ENCODE measurements around the gene LPCAT1.
"Not testable (repeated sequence)": the region's sequence is repeated elsewhere in the genome, so short reads cannot be mapped to it uniquely, and the experiment has no call there.

LPCAT1 gene

DNA sequence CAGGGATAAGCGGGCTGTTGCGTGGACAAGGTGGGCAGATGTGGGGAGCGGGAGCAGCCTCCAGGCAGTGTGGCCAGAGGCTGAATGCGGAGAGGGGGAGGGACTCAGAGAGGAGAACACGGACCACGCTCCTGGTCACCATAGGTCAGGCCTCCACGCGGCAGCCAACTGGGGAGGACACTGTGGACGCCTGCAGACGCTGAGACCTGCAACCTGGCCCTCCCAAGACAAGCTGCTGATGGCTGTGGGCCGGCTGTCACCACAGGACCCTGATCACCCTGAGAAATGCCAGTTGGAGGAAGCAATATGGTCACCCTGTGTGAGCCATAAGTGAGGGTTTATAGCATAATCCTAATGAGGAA lies 16.8 kb downstream of the LPCAT1 start:
- no peak for DNase-seq (ENCODE audit: low read depth, low spot score)
- Histone ChIP-seq H3K4me3 (ENCODE audit: insufficient read length, low read depth) (no peak overlapping the region), H3K9me3 (ENCODE audit: insufficient read depth, low read length) (no peaks in the 10 kb centered on the region), H3K27me3 (ENCODE audit: insufficient read depth, insufficient read length) (no peaks in the 10 kb centered on the region), H3K9ac (ENCODE audit: insufficient read length, low read depth) (no peak overlapping the region), H3K4me1 (ENCODE audit: insufficient read depth, insufficient read length) (peaks cover 34% of the 10 kb centered on the region), H3K36me3 (ENCODE audit: insufficient read depth, insufficient read length, low read length) (peaks cover 64% of the 10 kb centered on the region)
- TF ChIP-seq ZNF274 (IDR thresholded peaks at IDR 0.05; ENCODE audit: low read depth, low read length) (no peak), YY1 (IDR thresholded peaks at IDR 0.05; ENCODE audit: insufficient read depth, insufficient read length) (no peak), SUZ12 (IDR thresholded peaks at IDR 0.05; ENCODE audit: extremely low read depth, insufficient read depth, insufficient read length) (no peak)

DNA sequence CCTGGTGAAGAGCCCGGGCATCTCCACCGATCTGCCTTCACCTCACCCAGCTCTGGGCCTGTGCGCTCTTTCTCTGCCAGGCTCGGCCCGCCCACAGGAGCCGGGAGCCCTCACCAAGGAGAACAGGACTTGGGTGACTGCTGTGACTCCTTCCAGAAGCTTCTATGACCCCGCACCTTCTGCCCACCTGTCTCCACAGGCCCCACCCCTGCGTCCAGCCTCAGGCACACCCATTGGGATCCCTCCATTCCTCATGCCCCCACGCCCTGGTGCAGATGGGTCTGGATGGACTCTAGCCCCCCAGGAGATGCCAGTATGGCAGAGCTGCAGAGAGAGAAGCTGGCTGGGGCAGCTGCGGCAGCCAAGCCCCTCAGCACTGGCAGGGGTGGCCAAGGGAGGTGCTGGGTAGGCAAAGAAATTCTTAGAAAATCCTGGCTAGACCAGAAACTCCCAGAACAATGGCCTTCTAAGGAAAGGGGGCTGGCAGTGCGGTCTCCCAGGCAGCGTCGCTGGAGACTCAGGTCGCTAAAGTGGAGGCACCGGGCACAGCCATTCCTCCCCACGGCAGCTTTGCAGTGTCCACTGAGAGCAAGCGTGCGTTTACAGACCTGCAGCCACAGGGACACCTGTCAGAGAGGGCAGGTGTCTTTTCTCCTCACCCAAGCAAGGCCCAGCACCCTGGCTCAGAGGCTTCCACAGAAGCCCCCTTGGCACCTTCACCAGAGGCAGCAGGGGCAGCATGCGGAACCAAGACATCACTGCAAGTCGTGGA lies 17.3 kb downstream of the LPCAT1 start:
- Histone ChIP-seq H3K9me3 (ENCODE audit: insufficient read depth, low read length) (no peaks in the 10 kb centered on the region), H3K36me3 (ENCODE audit: insufficient read depth, insufficient read length, low read length) (peaks cover 64% of the 10 kb centered on the region), H3K27me3 (ENCODE audit: insufficient read depth, insufficient read length) (no peaks in the 10 kb centered on the region), H3K4me1 (ENCODE audit: insufficient read depth, insufficient read length) (peaks cover 34% of the 10 kb centered on the region), H3K9ac (ENCODE audit: insufficient read length, low read depth) (no peak overlapping the region), H3K4me3 (ENCODE audit: insufficient read length, low read depth) (no peak overlapping the region)
- no peak for DNase-seq (ENCODE audit: low read depth, low spot score)
- no peak for TF ChIP-seq ZNF274 (IDR thresholded peaks at IDR 0.05; ENCODE audit: low read depth, low read length)
- no peak for TF ChIP-seq YY1 (IDR thresholded peaks at IDR 0.05; ENCODE audit: insufficient read depth, insufficient read length)
- no peak for TF ChIP-seq SUZ12 (IDR thresholded peaks at IDR 0.05; ENCODE audit: extremely low read depth, insufficient read depth, insufficient read length)

DNA sequence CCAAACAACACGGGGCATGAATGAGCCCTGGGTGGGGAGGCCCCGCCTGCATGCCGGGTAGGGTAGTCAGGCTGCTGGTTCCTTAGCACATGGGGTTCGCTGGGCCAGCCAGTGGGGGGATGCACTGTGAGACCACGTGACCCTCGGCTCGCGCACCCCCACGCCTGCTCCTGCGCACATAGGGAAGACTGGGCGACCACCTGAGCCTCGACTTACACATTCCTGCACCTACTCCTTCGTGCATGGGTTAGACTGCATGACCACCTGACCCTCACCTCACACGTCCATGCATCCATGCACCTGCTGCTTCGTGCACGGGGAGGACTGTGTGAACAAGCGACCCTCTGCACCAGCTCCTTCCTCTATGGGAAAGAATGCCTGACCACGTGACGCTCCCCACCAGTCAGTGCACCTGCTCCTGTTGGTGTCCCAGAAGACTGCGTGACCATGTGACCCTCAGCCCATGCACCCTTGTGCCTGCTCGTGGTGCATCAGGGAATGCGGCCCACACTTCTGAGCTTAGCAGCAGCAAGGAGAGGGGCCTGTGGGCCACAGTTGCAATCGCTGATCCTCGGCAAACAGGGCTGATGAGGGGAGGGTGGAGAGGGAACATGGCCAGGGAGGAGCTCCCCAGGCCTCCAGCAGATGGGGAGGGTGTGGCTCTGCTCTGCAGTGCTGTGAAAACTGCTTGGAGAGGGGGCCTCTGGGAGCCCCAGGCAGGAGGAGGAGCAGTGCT lies 18.1 kb downstream of the LPCAT1 start:
- no peak overlapping the region for H3K4me3 ChIP-seq (ENCODE audit: insufficient read length, low read depth)
- no peaks in the 10 kb centered on the region for H3K27me3 ChIP-seq (ENCODE audit: insufficient read depth, insufficient read length)
- TF ChIP-seq YY1 (IDR thresholded peaks at IDR 0.05; ENCODE audit: insufficient read depth, insufficient read length) (no peak), ZNF274 (IDR thresholded peaks at IDR 0.05; ENCODE audit: low read depth, low read length) (no peak), SUZ12 (IDR thresholded peaks at IDR 0.05; ENCODE audit: extremely low read depth, insufficient read depth, insufficient read length) (no peak)
- no peak for DNase-seq (ENCODE audit: low read depth, low spot score)
- no peaks in the 10 kb centered on the region for H3K9me3 ChIP-seq (ENCODE audit: insufficient read depth, low read length)
- H3K36me3 ChIP-seq (ENCODE audit: insufficient read depth, insufficient read length, low read length), result peaks cover 64% of the 10 kb centered on the region
- no peak overlapping the region for H3K9ac ChIP-seq (ENCODE audit: insufficient read length, low read depth)
- H3K4me1 ChIP-seq (ENCODE audit: insufficient read depth, insufficient read length), result peaks cover 34% of the 10 kb centered on the region

- H3K4me3 ChIP-seq (ENCODE audit: insufficient read length, low read depth); H3K27me3 ChIP-seq (ENCODE audit: insufficient read depth, insufficient read length); H3K9ac ChIP-seq (ENCODE audit: insufficient read length, low read depth); H3K9me3 ChIP-seq (ENCODE audit: insufficient read depth, low read length); DNase-seq (ENCODE audit: low read depth, low spot score): not testable (repeated sequence)
- peaks cover 34% of the 10 kb centered on the region for H3K4me1 ChIP-seq (ENCODE audit: insufficient read depth, insufficient read length)
- peaks cover 65% of the 10 kb centered on the region for H3K36me3 ChIP-seq (ENCODE audit: insufficient read depth, insufficient read length, low read length)
These were observed 18.7 kb downstream of the LPCAT1 start for GRCh38 chr5:1505089-1505488.

DNA sequence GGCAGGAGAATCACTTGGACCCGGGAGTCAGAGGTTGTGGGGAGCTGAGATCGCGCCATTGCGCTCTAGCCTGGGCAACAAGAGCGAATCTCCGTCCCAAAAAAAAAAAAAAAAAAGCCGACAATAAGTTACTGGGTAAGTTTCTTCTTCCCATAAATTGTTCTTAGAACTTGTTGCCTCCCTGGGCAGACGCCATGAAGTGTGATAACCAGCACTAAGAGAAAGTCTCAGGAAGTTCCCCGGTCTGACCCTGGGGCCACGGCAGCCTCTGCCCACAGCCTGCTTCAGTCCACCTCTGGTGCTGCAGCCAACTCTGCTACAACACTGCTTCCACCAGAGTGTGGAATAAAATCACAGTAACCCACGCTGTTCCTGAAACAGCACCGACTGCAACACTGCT lies 19.1 kb downstream of the LPCAT1 start:
- no peaks in the 10 kb centered on the region for H3K27me3 ChIP-seq (ENCODE audit: insufficient read depth, insufficient read length)
- no peak overlapping the region for H3K4me3 ChIP-seq (ENCODE audit: insufficient read length, low read depth)
- TF ChIP-seq YY1 (IDR thresholded peaks at IDR 0.05; ENCODE audit: insufficient read depth, insufficient read length) (no peak), SUZ12 (IDR thresholded peaks at IDR 0.05; ENCODE audit: extremely low read depth, insufficient read depth, insufficient read length) (no peak), ZNF274 (IDR thresholded peaks at IDR 0.05; ENCODE audit: low read depth, low read length) (no peak)
- peaks cover 34% of the 10 kb centered on the region for H3K4me1 ChIP-seq (ENCODE audit: insufficient read depth, insufficient read length)
- peaks cover 66% of the 10 kb centered on the region for H3K36me3 ChIP-seq (ENCODE audit: insufficient read depth, insufficient read length, low read length)
- no peak for DNase-seq (ENCODE audit: low read depth, low spot score)
- no peak overlapping the region for H3K9ac ChIP-seq (ENCODE audit: insufficient read length, low read depth)
- H3K9me3 ChIP-seq (ENCODE audit: insufficient read depth, low read length), result no peaks in the 10 kb centered on the region

DNA sequence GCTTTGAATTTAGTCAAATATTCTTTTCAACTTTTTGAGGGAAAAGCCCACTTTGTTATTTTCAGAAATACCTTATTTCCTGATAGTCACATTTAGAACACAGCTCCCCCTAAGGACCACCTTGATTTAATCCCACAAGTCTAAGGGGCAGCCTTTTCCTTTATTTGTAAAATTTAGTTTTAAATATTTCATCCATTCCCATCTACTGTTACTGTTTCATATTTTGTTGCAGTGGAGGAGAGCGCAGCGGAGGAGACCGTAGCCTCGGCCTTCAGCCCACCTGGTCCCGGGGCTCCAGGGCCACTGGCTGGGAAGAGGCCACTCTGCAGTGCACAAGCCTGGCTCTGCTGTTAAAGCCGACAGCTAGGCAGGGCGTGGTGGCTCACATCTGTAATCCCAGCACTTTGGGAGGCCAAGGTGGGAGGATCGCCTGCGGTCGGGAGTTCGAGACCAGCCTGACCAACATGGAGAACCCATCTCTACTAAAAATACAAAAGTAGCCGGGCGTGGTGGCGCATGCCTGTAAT lies 19.6 kb downstream of the LPCAT1 start:
- Histone ChIP-seq H3K9ac (ENCODE audit: insufficient read length, low read depth) (no peak overlapping the region), H3K4me1 (ENCODE audit: insufficient read depth, insufficient read length) (peaks cover 34% of the 10 kb centered on the region), H3K27me3 (ENCODE audit: insufficient read depth, insufficient read length) (no peaks in the 10 kb centered on the region), H3K9me3 (ENCODE audit: insufficient read depth, low read length) (no peaks in the 10 kb centered on the region), H3K4me3 (ENCODE audit: insufficient read length, low read depth) (no peak overlapping the region), H3K36me3 (ENCODE audit: insufficient read depth, insufficient read length, low read length) (peaks cover 64% of the 10 kb centered on the region)
- no peak for DNase-seq (ENCODE audit: low read depth, low spot score)
- TF ChIP-seq ZNF274 (IDR thresholded peaks at IDR 0.05; ENCODE audit: low read depth, low read length) (no peak), SUZ12 (IDR thresholded peaks at IDR 0.05; ENCODE audit: extremely low read depth, insufficient read depth, insufficient read length) (no peak), YY1 (IDR thresholded peaks at IDR 0.05; ENCODE audit: insufficient read depth, insufficient read length) (no peak)

DNA sequence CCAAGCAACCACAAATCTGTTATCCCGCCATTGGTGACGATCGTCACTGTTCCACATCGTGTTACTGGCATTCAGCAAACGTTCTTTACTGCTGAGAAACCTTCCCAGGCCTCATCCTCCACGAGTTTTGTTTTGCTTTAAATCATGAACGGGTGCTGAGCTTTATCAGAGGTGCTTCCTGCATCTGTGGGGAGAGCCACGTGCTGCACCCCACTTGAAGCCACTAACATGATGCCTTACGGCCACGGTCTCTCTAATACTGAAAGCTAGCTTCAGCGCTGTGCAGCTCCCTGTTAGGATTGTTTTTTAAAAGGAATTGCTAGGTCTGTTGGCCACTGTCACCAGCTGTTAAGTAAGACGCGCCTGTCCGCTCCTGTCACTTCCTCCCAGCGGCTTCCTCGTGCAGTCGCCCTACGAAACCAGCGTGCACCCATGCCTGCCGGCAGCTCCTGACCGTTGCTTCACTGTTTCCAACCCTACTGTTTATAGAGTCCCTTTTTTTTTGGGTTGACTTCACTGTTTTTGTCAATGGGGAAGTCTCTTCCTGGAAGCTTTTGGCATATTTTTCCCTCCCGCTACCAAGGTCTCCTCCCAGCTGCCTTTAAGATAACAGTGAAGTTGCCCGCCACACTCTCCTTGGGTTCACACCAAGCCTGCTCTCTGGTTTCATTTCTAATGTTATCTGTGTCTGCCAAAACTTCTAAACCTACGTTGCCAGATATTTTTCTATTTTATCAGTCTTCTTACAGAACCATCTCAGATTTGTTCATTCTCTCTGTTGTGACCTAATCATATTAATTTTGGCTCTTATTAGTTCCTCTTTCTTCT lies 20.3 kb downstream of the LPCAT1 start:
- Histone ChIP-seq H3K4me3 (ENCODE audit: insufficient read length, low read depth) (no peak overlapping the region), H3K36me3 (ENCODE audit: insufficient read depth, insufficient read length, low read length) (peaks cover 65% of the 10 kb centered on the region), H3K9ac (ENCODE audit: insufficient read length, low read depth) (no peak overlapping the region), H3K9me3 (ENCODE audit: insufficient read depth, low read length) (no peaks in the 10 kb centered on the region), H3K4me1 (ENCODE audit: insufficient read depth, insufficient read length) (peaks cover 34% of the 10 kb centered on the region), H3K27me3 (ENCODE audit: insufficient read depth, insufficient read length) (no peaks in the 10 kb centered on the region)
- no peak for TF ChIP-seq ZNF274 (IDR thresholded peaks at IDR 0.05; ENCODE audit: low read depth, low read length)
- TF ChIP-seq SUZ12 (IDR thresholded peaks at IDR 0.05; ENCODE audit: extremely low read depth, insufficient read depth, insufficient read length), result no peak
- TF ChIP-seq YY1 (IDR thresholded peaks at IDR 0.05; ENCODE audit: insufficient read depth, insufficient read length), result no peak
- DNase-seq (ENCODE audit: low read depth, low spot score), result no peak
